GM18870 (cell line): Measurements from ENCODE around the gene PCNX4.

Source experiments
- ATAC-seq: cut with Tn5 transposase; IDR thresholded peaks from one replicate; pipeline ENCODE4 v1.9.1; 2021; ENCODE audit warnings: moderate library complexity; ENCODE audit not compliant: unreplicated experiment

PCNX4 gene

GRCh38 chr14:60171690-60172089, 80.0 kb downstream of the PCNX4 start:
- ATAC-seq = no peak

- ATAC-seq = no peak
Measured at GRCh38 chr14:60174352-60175254, 82.9 kb downstream of the PCNX4 start.

GRCh38 chr14:60175255-60175902, 83.7 kb downstream of the PCNX4 start:
- no peak for ATAC-seq

- ATAC-seq = no peak
Measured at GRCh38 chr14:60178164-60178563, 86.4 kb downstream of the PCNX4 start.

- no peak for ATAC-seq
Measured at GRCh38 chr14:60178820-60179219, 87.1 kb downstream of the PCNX4 start.

- ATAC-seq = no peak
Measured at GRCh38 chr14:60179431-60179869, 87.7 kb downstream of the PCNX4 start.

GRCh38 chr14:60183138-60183537, 91.4 kb downstream of the PCNX4 start:
- ATAC-seq = no peak

- ATAC-seq = peak; percentile 25
Measured at GRCh38 chr14:60183741-60184140, 92.0 kb downstream of the PCNX4 start.

- peak; percentile 47 for ATAC-seq
Measured at GRCh38 chr14:60184146-60184904, 92.6 kb downstream of the PCNX4 start.

- no peak for ATAC-seq
Measured at GRCh38 chr14:60184905-60185555, 93.3 kb downstream of the PCNX4 start.

- no peak for ATAC-seq
Measured at GRCh38 chr14:60188115-60188514, 96.4 kb downstream of the PCNX4 start.

GRCh38 chr14:60188696-60189095, 97.0 kb downstream of the PCNX4 start:
- ATAC-seq = no peak

GRCh38 chr14:60189923-60190840, 98.5 kb downstream of the PCNX4 start:
- peak; percentile 40 for ATAC-seq

GRCh38 chr14:60195179-60195810, 103.6 kb downstream of the PCNX4 start:
- peak; percentile 74 for ATAC-seq

GRCh38 chr14:60196291-60196690, 104.6 kb downstream of the PCNX4 start:
- no peak for ATAC-seq

- no peak for ATAC-seq
Measured at GRCh38 chr14:60197629-60198303, 106.0 kb downstream of the PCNX4 start.

- no peak for ATAC-seq
Measured at GRCh38 chr14:60199321-60199720, 107.6 kb downstream of the PCNX4 start.

GRCh38 chr14:60204104-60204842, 112.5 kb downstream of the PCNX4 start:
- peak; percentile 81 for ATAC-seq
